Activated CD4-positive, alpha-beta T cell treated with anti-CD3 and anti-CD28 coated beads for 24 hours (primary cell): Measurements from ENCODE around the gene KPNA6.
"Not testable (repeated sequence)": the region's sequence is repeated elsewhere in the genome, so short reads cannot be mapped to it uniquely, and the experiment has no call there.

ENCODE experiments used
- DNase-seq, 2 donors: peaks; one replicate each; pipeline ENCODE4 v3.0.0-alpha.2; 2020; ENCODE audit warnings: low read depth in 2 of 2

The KPNA6 gene

DNA sequence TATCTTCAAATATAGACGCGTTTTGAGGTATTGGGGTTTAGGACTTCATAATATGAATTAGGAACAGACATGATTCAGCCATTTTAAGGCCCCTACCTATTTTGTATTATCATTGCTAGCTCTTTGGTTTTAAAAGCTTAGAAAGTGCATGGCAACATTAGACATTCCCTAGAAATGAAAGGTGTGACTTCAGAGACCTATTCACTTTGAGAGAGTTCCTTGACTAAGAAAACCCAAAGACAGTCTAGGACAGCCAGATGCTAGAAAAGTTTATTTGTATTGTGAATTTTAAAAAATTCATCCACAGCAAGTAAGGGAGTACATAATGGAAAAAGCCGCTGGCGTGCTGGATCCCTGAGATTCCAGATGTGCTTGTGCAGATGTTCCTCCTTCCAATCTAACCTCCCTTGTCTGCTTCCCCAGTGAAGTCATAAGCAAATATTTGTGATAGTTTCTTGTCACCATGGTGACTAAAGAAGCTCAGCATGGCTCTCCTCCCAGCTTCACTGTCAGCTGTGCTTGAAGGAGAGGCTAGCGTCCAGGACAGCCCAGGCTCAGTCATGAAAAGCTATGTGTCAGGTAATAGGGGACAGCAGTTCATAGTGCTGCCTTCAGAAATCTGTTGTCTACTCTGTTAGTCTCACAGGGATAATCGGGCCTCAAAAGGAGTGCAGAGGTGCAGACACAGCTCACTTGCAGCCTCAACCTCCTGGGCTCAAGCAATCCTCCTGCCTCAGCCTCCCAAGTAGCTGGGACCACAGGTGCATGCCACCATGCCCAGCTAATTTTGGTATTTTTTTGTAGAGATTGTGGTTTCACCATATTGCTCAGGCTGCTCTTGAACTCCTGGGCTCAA, 34.8 kb downstream of the KPNA6 start:
- no peak for DNase-seq

DNA sequence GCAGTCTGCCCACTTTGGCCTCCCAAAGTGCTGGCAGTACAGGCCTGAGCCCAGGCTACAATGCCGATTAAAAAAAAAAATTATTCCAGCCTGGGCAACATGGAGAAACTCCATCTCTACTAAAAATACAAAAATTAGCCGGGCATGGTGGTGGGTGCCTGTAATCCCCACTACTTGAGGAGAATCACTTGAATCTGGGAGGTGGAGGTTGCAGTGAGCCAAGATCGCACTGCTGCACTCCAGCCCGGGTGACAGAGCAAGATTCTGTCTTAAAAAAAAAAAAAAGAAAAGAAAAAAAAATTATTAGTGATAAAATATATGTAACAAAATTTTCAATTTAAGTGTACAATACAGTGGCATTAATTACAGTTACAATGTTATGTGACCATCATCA, 35.4 kb downstream of the KPNA6 start:
- DNase-seq, result not testable (repeated sequence)

- no peak for DNase-seq
Observed at GRCh38 chr1:32144033-32144432, 36.2 kb downstream of the KPNA6 start.

DNA sequence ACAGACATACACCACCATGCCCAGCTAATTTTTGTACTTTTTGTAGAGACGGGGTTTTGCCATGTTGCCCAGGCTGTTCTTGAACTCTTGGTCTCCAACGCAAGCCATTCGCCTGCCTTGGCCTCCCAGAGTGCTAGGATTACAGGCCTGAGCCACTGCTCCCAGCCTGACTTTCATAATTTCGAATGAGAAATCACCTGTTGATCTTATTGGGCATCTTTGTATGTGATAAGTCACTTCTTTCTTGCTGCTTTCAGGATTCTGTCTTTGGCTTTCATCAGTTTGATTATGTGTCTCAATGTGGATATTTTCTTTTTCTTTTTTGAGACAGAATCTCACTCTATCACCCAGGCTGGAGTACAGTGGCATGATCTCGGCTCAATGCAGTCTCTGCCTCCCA, 39.9 kb downstream of the KPNA6 start:
- not testable (repeated sequence) for DNase-seq

GRCh38 chr1:32150847-32151246, 43.0 kb downstream of the KPNA6 start:
- DNase-seq, result no peak

DNA sequence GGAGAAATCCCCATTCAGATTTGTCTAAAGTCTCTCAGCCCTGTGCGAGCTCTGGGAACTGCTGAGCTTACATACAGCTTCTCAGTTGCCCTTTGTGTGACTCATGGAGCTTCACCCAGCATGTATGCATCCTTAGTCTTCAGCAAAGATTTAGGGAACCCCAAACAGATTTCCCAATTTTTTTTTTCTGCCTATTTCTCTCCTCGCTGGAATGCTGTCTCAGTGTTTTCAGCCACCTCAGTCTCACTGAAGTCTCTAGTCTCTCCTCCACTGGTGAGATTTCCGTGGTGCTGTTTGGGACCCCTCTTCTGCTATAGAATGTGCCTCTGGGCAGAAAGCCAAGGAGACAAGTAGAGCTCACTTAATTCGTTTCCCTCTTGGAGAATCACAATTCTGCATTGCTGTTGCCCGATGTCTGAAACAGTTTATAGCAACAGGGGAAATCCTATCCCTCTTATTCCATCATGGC, 43.5 kb downstream of the KPNA6 start:
- DNase-seq, result no peak

- no peak for DNase-seq
Observed at GRCh38 chr1:32159189-32159588, 51.3 kb downstream of the KPNA6 start.

- DNase-seq, result no peak
Observed at GRCh38 chr1:32163405-32163804, 55.5 kb downstream of the KPNA6 start.

DNA sequence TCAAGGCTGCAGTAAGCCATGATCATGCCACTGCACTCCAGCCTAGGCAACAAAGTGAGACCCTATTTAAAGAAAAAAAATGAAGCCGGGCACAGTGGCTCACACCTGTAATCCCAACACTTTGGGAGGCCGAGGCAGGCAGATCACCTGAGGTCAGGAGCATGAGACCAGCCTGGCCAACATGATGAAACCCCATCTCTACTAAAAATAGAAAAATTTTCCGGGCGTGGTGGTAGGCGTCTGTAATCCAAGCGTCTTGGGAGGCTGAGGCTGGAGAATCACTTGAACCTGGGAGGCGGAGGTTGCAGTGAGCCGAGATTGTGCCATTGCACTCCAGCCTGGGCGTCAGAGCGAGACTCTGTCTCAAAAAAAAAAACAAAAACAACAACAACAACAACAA, 57.8 kb downstream of the KPNA6 start:
- DNase-seq, result not testable (repeated sequence)

DNA sequence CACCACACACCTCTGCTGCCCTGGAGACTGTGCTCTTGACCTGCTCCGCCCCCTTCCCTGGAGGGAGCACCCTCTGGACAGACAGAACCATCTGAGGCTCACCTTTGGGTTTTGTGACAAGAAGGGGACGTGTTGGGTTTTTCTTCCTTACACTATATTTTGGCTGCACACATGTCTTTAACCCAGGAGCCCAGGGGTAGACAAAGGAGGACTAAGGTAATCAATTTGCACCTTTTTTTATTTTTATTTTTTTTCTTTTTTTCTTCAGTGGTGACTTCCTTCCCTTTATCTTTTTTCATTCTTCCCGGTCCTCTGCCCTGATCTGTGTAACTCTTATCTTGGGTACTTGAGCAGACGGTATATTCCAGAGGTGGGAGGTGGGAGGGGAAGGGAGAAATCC, 63.1 kb downstream of the KPNA6 start:
- DNase-seq, result no peak

GRCh38 chr1:32172621-32173245, 64.9 kb downstream of the KPNA6 start:
- DNase-seq, result no peak

DNA sequence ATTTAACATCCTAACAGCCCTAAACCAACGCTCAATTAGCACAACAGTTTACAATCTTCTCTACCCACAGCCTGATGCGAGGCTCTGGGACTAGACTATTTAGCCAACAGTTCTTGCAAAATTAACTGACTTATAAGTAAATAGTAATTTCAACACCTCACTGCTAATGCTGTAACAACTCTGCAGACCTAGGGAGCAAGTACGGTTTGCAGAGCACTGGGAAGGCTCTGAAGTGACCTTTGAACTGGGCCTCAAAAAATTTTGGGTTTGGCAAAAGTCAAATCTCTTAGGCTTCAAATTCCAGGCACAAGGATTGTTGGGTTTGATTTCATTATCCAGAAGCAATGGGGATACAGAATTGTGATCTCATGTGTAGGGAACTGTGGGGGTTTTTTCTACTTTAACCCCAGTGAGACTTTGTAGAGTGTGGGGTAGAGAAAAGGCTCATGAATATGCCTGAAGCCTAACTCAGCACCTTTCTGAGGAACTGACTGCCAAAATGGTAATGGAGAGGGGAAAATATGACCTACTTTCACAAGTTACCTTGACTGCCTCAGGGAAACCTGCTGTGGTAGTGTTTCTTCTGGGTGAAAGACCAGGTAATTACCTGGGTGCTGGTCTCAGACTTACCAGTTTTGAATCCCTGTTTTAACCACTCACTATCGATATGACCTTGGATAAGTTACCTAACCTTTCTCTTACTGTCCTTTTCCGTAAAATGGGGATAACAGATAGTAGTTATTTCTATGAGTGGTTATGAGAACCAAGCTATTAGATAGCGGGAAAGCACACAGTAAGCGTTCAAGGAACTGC, 70.7 kb downstream of the KPNA6 start:
- DNase-seq, result no peak

GRCh38 chr1:32179193-32179442, 71.3 kb downstream of the KPNA6 start:
- no peak for DNase-seq

DNA sequence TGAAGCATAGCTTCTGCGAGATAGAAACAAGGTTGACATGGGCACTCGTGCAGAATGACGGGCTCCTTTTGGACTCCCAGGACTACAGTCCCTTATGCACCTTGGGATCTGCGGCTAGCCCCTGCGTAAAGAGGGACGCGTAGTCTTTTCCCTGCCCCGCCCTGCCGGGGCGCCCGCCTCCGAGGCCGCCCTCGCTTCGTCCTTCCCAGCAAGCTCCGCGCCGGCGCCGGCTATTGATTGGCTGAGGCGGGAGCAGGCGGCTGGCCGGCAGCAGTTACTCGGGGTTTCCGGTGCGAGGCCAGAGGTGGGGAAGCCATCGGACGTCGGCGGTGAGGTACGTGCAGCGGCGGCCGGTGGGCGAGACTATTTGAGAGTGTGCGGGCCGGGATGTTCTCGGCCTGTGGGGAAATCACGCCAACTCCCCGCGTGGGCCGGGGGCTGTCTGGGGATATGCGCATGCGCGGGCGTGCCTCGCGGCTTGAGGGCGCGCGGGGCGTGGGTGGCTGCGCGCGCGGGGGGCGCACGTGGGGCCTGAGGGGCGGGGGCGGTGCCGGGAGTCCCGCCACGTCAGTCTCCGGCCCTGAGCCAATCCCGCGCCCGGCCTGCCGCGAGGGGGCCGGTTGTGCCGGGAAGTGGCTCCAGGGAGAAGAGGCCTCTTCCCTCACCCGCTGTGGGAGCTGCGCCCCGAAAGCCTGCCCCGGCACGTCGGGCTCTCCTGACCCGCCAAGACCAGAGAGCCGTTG, 71.8 kb downstream of the KPNA6 start, which contains the start of gene TXLNA:
Gene TXLNA (plus strand): TSS at position 233 of the 743 bp plus-strand sequence. CDS start 671 bp downstream, outside the sequence.
- peak; percentile 84 to 86 for DNase-seq

DNA sequence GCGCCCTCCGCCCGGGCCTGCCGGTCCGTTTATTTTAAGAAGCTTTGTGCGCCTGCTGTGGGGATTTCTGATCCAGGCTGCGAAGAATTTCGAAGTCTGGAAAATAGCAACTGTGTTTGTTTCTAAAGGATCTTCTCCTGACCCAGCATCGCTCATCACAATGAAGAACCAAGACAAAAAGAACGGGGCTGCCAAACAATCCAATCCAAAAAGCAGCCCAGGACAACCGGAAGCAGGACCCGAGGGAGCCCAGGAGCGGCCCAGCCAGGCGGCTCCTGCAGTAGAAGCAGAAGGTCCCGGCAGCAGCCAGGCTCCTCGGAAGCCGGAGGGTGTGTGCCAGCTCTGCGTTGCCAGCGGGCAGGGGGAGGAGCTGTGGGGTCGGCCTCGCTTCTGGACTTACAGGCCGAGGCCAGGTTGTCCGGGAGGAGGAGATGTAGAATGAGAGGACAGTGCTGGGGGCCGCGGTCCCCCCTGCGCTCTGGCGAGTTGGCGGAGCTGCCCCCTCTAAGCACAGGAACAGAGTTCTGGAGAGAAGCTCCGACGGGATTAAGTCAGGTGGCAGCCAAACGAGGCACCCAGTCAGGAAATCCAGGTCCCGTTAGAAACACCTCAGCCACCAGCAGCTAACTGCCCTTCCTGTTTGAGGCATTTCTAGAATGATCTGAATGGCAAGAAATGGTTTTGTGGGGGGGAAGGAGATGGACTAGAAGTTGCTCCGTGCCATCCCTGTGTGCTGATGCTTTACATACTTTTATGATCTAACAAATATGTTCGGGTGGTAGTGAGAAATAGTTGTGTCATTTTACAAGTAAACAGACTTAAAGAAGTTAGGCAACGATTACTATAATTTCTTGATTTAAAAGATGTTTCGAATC, 72.6 kb downstream of the KPNA6 start:
- no peak for DNase-seq

- DNase-seq, result no peak
Observed at GRCh38 chr1:32181065-32181464, 73.2 kb downstream of the KPNA6 start.

- no peak for DNase-seq
Observed at GRCh38 chr1:32181563-32181962, 73.7 kb downstream of the KPNA6 start.

DNA sequence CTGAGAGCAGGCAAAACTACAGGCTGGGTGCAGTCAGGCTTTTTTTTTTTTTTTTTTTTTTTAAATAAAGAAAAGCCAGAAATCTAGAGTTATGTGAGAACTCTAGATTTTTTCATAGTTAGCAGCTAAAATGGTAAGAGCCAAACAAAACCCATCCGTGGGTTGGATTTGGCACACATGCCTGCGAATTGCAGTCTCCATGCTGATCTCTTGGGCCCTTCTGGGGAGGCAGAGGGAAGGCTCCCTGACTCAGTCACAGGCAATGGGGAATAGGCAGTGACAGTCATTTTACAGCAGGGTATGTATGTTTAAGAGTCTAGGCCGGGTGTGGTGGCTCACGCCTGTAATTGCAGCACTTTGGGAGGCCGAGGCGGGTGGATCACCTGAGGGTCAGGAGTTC, 74.2 kb downstream of the KPNA6 start:
- DNase-seq, result no peak

DNA sequence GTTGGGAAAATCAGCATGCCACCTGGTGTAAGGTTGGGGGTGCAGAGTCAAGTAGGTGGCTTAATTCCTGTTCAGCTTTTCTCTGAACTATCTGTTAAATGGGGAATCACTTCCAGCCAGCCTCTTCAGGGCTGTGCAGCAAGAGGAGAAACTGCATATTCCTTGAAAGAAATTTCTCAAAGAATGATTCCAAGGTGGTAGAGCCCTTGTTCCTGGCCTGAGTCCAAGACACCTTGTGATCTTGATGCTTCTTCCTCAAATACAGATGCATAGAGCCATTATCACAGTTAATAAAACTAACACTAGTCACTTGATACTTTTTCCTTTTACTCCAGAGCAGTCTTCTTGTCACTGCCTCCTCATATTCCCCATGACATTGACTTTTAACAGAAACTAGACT, 76.8 kb downstream of the KPNA6 start:
- DNase-seq, result no peak

GRCh38 chr1:32186077-32186476, 78.2 kb downstream of the KPNA6 start:
- DNase-seq, result no peak

- no peak for DNase-seq
Observed at GRCh38 chr1:32186491-32186890, 78.6 kb downstream of the KPNA6 start.
